BLaER1 (cell line): Measurements from ENCODE around the gene NOTCH3.
A peak's percentile ranks its signal among the peaks of the same experiment; 100 is the strongest.

Experiments
- H3K27ac ChIP-seq: shearing (Covaris generic); formaldehyde crosslinking; 2 replicates; pipeline ENCODE4 v1.8.1; 2022
- H3K27me3 ChIP-seq: shearing (Covaris generic); formaldehyde crosslinking; 2 replicates; pipeline ENCODE4 v1.8.1; 2022
- H3K36me3 ChIP-seq: shearing (Covaris generic); formaldehyde crosslinking; 2 replicates; pipeline ENCODE4 v1.8.1; 2022
- H3K4me1 ChIP-seq: shearing (Covaris generic); formaldehyde crosslinking; 2 replicates; pipeline ENCODE4 v1.8.1; 2022
- H3K4me2 ChIP-seq: shearing (Covaris generic); formaldehyde crosslinking; 2 replicates; pipeline ENCODE4 v1.8.1; 2022
- H3K4me3 ChIP-seq: shearing (Covaris generic); formaldehyde crosslinking; 2 replicates; pipeline ENCODE4 v1.8.1; 2022
- H3K9ac ChIP-seq: shearing (Covaris generic); formaldehyde crosslinking; 2 replicates; pipeline ENCODE4 v1.8.1; 2022
- H3K9me3 ChIP-seq: shearing (Covaris generic); formaldehyde crosslinking; 2 replicates; pipeline ENCODE4 v1.8.1; 2022
- H4K20me1 ChIP-seq: shearing (Covaris generic); formaldehyde crosslinking; 2 replicates; pipeline ENCODE4 v1.8.1; 2022
- Cebpa-rat ChIP-seq: shearing (Covaris generic); IDR thresholded peaks from 2 replicates; pipeline ENCODE4 v1.8.1; 2022

Gene NOTCH3

DNA sequence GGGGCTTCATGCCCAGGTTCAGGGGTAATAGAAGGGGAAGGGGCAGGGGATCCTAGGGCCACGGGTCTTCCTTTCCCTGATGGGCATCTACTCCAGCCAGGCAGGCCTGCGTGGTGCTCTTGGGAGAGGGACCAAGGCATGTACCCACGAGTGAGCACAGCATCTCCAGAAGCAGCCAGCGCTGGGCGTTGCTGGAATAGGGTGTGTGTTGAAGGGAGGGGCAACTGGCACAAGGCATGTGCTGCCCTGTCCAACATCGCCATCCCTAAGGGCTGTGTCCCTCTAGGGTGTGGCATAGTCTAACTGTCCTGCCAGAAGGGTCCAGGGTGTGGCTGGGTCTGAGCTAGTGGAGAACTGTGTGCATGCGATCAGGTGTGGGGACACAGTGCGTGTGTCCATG, 2.9 kb downstream of the NOTCH3 start:
- Histone ChIP-seq H3K4me1 (peaks cover 71% of the 10 kb centered on the region), H3K27me3 (no peaks in the 10 kb centered on the region), H3K36me3 (peaks cover 26% of the 10 kb centered on the region), H4K20me1 (peaks cover 59% of the 10 kb centered on the region), H3K9me3 (no peaks in the 10 kb centered on the region), H3K27ac (peak overlapping the region; percentile 94), H3K4me2 (peak overlapping the region; percentile 95), H3K9ac (peak overlapping the region; percentile 70), H3K4me3 (peak overlapping the region; percentile 96)
- no peak for TF ChIP-seq Cebpa-rat

DNA sequence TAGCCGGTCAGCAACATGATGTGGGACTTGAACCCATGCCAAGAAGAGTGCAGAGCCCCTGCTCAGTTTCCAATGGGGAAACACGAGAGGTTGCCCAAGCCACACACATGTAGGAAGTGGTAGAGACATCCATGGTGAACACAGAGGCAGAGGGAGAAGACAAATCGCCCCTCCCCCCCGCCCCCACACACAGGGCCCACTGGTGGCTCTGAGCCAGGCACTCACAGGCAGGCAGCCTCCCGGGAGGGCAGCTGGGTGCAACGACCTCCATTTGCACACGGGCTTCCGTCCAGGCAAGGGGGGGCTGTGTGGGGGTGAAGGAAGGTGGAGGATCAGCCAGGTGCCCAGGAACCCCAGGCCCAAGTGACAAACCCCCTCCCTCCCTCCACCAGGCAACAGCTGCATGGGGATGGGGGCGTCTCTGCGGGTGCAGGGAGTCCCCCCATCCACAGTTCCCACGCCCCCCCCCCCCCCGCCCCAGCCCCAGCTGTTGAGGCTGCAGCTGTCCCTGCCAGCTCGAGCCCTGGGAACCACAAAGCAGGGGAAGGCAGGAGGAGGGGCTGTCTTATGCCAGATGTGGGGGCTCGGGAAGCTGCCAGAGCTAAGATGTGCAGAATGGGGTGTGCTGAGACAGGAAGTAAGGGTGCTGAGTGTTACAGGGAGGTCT, 3.4 kb downstream of the NOTCH3 start:
- Histone ChIP-seq H3K27me3 (no peaks in the 10 kb centered on the region), H3K9me3 (no peaks in the 10 kb centered on the region), H3K4me1 (peaks cover 67% of the 10 kb centered on the region), H4K20me1 (peaks cover 65% of the 10 kb centered on the region), H3K4me2 (peak overlapping the region; percentile 95), H3K9ac (peak overlapping the region; percentile 70; the same call in 1 of the 2 replicates), H3K36me3 (peaks cover 32% of the 10 kb centered on the region), H3K4me3 (peak overlapping the region; percentile 96; the same call in 1 of the 2 replicates), H3K27ac (peak overlapping the region; percentile 94)
- no peak for TF ChIP-seq Cebpa-rat

DNA sequence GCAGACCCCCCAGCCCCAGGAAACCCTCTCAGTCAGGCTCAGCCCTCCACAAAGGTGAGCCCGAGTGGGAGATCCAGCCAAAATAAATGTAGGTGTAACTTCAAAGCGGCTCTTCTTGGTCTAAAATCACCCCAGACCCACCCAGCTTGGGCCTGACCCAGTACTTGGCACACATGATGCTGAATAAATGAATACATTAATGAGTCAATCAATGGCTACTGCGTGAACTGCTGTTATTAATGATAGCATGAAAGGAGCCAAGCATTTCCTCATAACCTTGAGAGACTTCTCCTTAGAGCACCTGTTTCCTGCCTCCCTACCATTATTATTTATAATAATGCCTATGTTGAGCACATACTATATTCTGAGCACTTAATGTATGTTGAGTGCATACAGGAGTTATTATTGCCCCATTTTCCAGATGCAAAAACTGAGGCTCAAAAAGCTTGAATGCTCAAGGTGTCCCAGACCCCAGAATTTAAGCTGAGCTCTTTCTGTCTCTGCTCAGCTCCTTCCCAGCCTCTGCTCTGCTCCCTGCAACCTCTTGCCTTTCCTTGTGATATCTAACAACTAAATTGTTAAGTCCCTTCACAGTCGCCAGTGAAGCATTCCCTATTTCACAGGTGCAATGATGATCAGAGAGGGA, 4.3 kb downstream of the NOTCH3 start:
- no peaks in the 10 kb centered on the region for H3K27me3 ChIP-seq
- H3K9ac ChIP-seq, result no peak overlapping the region; the same call in 1 of the 2 replicates
- peaks cover 57% of the 10 kb centered on the region for H3K4me1 ChIP-seq
- H3K4me2 ChIP-seq, result peak overlapping the region; percentile 88
- peaks cover 74% of the 10 kb centered on the region for H4K20me1 ChIP-seq
- H3K27ac ChIP-seq, result peak overlapping the region; percentile 72
- TF ChIP-seq Cebpa-rat, result no peak
- H3K9me3 ChIP-seq, result no peaks in the 10 kb centered on the region
- peak overlapping the region; percentile 61 for H3K4me3 ChIP-seq
- H3K36me3 ChIP-seq, result peaks cover 41% of the 10 kb centered on the region

DNA sequence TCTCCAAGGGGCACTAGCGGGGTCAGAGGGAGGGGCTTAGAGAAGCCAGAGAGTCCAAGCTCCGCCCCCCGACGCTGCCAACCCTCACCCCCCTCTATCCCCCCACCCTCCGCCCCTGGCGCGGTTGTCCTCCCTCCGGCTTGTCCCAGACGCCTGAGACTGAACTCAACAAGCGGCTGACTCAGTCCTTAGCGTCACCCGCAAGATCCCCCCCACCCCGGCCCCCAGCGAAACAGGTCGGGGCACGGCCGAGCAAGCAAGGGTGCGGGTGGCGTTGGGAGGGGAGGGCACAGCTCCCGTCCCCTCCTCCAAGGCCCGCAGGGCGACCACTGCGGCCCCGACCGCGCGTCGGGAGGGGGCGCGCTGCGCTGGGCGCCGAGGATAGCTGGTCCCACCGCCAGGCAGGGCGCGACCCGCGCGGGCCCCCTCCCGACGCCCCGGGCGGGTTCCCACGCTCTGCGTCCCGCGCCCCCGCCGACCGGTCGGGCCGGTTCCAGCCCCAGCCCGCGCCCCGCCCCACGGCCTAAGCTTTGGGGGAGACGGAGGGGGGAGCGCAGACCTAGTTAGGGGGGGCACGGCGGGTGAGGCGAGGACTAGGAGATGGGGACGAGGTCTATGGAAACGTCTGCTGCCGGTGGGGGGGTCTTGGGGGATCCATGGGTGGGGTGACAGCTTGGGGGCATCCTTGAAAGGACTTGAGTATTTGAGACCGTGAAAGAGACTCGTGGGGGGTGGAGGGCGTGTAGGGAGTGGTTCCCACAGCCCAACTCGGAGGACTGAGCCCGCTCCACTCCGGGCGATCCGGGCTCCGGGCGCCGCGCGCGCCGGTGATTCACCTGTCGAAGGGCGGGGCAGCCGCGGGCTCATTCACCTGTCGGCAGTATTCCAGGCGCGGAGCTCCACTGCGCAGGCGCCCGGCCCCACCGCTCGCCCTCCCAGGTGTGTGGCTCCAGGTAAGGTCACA, 5.1 kb downstream of the NOTCH3 start:
- TF ChIP-seq Cebpa-rat, result no peak
- Histone ChIP-seq H3K9me3 (no peaks in the 10 kb centered on the region), H3K36me3 (peaks cover 49% of the 10 kb centered on the region), H3K9ac (peak overlapping the region; percentile 48; the same call in 1 of the 2 replicates), H3K27me3 (no peaks in the 10 kb centered on the region), H3K4me3 (peak overlapping the region; percentile 61), H4K20me1 (peaks cover 82% of the 10 kb centered on the region), H3K4me2 (peak overlapping the region; percentile 88), H3K4me1 (peaks cover 52% of the 10 kb centered on the region), H3K27ac (peak overlapping the region; percentile 64; the same call in 1 of the 2 replicates)

DNA sequence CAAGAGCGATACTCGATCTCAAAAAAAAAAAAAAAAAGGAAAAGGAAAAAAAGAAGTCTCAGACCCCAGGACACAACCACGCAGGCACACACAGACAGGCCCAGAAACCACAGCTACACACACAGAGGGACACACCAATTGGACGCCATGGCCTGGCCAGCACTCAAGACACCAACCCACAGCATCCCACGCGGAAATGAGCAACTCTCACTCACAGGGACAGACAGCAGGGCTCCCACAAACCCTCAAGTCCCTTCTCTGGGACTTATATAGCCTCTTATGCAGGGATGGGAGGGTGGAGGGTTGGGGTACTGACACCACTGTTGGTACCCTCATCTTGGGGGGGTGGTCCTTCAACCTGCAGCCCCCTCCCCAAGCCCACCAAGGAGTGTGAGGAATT, 5.9 kb downstream of the NOTCH3 start:
- no peak for TF ChIP-seq Cebpa-rat
- peaks cover 57% of the 10 kb centered on the region for H3K36me3 ChIP-seq
- peak overlapping the region; percentile 88 for H3K4me2 ChIP-seq
- H3K9ac ChIP-seq, result 0 out of 2 replicates have a peak overlapping the region, but pooled peaks have one; percentile 6
- H3K4me3 ChIP-seq, result no peak overlapping the region
- peaks cover 52% of the 10 kb centered on the region for H3K4me1 ChIP-seq
- no peaks in the 10 kb centered on the region for H3K9me3 ChIP-seq
- H3K27me3 ChIP-seq, result no peaks in the 10 kb centered on the region
- peaks cover 89% of the 10 kb centered on the region for H4K20me1 ChIP-seq
- no peak overlapping the region for H3K27ac ChIP-seq

DNA sequence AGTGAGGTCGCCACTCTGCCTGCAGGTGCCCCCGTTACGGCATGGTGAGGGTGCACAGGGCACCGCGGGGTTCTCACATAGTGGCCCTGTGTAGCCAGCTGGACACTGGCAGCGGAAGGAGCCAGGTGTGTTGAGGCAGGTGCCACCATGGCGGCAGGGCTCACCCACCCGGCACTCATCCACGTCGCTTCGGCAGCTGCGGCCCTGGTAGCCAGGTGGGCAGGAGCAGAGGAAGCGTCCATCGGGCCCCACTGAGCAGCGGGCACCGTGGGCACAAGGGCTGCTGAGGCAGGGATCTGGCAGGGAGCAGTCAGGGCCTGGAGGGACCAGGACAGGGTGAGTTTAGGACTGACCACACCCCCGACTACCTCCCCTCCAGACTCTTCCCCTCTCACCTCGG, 8.8 kb downstream of the NOTCH3 start:
- H3K36me3 ChIP-seq, result peaks cover 85% of the 10 kb centered on the region
- no peak overlapping the region for H3K4me2 ChIP-seq
- no peak for TF ChIP-seq Cebpa-rat
- no peaks in the 10 kb centered on the region for H3K27me3 ChIP-seq
- H3K4me1 ChIP-seq, result peaks cover 30% of the 10 kb centered on the region
- no peak overlapping the region for H3K9ac ChIP-seq
- peaks cover 93% of the 10 kb centered on the region for H4K20me1 ChIP-seq
- H3K4me3 ChIP-seq, result no peak overlapping the region
- no peaks in the 10 kb centered on the region for H3K9me3 ChIP-seq
- 0 out of 2 replicates have a peak overlapping the region, but pooled peaks have one; percentile 30 for H3K27ac ChIP-seq

DNA sequence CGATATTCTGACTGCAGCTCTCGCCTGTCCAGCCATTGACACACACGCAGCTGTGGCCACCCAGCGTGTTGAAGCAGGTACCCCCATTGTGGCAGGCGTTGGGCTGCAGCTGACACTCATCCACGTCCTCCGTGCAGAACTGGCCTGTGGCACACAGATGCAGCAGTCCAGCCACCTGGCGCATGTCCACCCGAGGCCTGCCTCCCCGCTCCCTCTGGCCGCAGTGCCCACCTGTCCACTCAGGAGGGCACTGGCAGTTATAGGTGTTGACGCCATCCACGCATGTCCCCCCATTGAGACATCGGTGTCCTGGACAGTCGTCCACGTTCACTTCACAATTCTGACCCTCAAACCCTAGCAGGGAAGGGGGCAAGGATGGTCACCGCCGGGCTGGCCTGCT, 9.3 kb downstream of the NOTCH3 start:
- Histone ChIP-seq H3K4me2 (no peak overlapping the region), H3K27ac (no peak overlapping the region), H3K27me3 (no peaks in the 10 kb centered on the region), H4K20me1 (peaks cover 93% of the 10 kb centered on the region), H3K4me3 (no peak overlapping the region), H3K4me1 (peaks cover 25% of the 10 kb centered on the region), H3K9ac (no peak overlapping the region), H3K36me3 (peaks cover 85% of the 10 kb centered on the region), H3K9me3 (no peaks in the 10 kb centered on the region)
- TF ChIP-seq Cebpa-rat, result no peak

DNA sequence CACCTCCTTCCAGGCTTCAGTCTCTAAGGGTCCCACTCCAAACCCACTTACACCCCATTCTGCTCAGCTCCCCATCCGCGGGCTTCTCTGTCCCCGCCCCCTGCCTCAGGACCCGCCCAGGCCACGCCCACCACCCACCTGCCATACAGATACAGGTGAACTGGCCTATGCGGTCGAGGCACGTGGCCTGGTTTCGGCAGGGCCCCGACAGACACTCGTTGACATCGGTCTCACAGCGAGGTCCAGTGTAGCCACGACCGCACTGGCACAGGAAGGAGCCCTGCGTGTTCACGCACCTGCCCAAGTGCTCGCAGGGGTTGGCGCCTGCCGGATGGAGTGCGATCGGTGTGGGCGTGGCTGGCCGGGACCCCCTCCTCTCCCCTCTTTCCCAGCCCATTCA, 11.9 kb downstream of the NOTCH3 start:
- no peaks in the 10 kb centered on the region for H3K27me3 ChIP-seq
- no peak overlapping the region for H3K4me3 ChIP-seq
- H3K27ac ChIP-seq, result no peak overlapping the region
- no peak overlapping the region for H3K4me2 ChIP-seq
- no peaks in the 10 kb centered on the region for H3K9me3 ChIP-seq
- H3K36me3 ChIP-seq, result peaks cover 99% of the 10 kb centered on the region
- H4K20me1 ChIP-seq, result peaks cover 89% of the 10 kb centered on the region
- H3K9ac ChIP-seq, result no peak overlapping the region
- TF ChIP-seq Cebpa-rat, result no peak
- H3K4me1 ChIP-seq, result peaks cover 10% of the 10 kb centered on the region; the same call in 1 of the 2 replicates
